H1 (cell line): ENCODE results near the gene UBC. TPM values are rescaled to one million over a fixed set of nuclear protein-coding genes. Genes with fewer than 3 reads are reported as not detected.
"Not testable (repeated sequence)": the region's sequence is repeated elsewhere in the genome, so short reads cannot be mapped to it uniquely, and the experiment has no call there.

Experiments used
- CTCF ChIA-PET: fragments of 300-600 bp; sonication (Branson Sonifier 250); formaldehyde crosslinking; loops from one replicate; lab custom pipeline; 2021; ENCODE audit not compliant: partially characterized antibody; lab: Charles Lee
- POLR2A ChIA-PET: fragments of 300-600 bp; sonication (Branson Sonifier 250); formaldehyde crosslinking; loops from one replicate; lab custom pipeline; 2021; ENCODE audit warnings: inconsistent platforms; ENCODE audit not compliant: partially characterized antibody; lab: Charles Lee
- DNase-seq, 2 experiments: peaks; one replicate each; pipeline versions ENCODE4 v3.0.0 to v3.0.0-alpha.2; 2010 to 2022; ENCODE audit warnings: low spot score in 2 of 2, low read depth in 1 of 2, mixed read lengths in 1 of 2
- FAIRE-seq: peaks from 2 replicates; lab custom pipeline; 2011; peaks lifted over from hg19 to GRCh38; lab: Jason Lieb, UNC
- H2AFZ ChIP-seq: 2 replicates; pipeline ENCODE4 v1.8.1; 2012; ENCODE audit warnings: low read length, inconsistent platforms
- H2AK5ac ChIP-seq: 2 replicates; pipeline ENCODE4 v1.6.1; 2013; ENCODE audit warnings: low read depth, low read length
- H2BK120ac ChIP-seq: replicated peaks from 2 replicates; pipeline ENCODE3; 2013; ENCODE audit warnings: low read depth, low read length, inconsistent platforms
- H2BK12ac ChIP-seq: 2 replicates; pipeline ENCODE4 v1.6.1; 2013; ENCODE audit warnings: low read depth, low read length
- H2BK15ac ChIP-seq: 2 replicates; pipeline ENCODE4 v1.6.1; 2013; ENCODE audit warnings: low read length
- H2BK20ac ChIP-seq: 2 replicates; pipeline ENCODE4 v1.6.1; 2013; ENCODE audit warnings: low read length
- H2BK5ac ChIP-seq: 2 replicates; pipeline ENCODE4 v1.6.1; 2013; ENCODE audit warnings: low read depth, low read length
- H3K14ac ChIP-seq: 2 replicates; pipeline ENCODE4 v1.6.1; 2013; ENCODE audit warnings: inconsistent platforms; ENCODE audit not compliant: insufficient read length
- H3K18ac ChIP-seq: 2 replicates; pipeline ENCODE4 v1.6.1; 2013; ENCODE audit warnings: low read length; ENCODE audit errors: extremely low read depth
- H3K23ac ChIP-seq: 2 replicates; pipeline ENCODE4 v1.6.1; 2013; ENCODE audit warnings: inconsistent platforms; ENCODE audit not compliant: insufficient read length
- H3K23me2 ChIP-seq: 2 replicates; pipeline ENCODE4 v1.6.1; 2013; ENCODE audit warnings: low read depth, low read length
- H3K27ac ChIP-seq: 2 replicates; pipeline ENCODE4 v1.6.1; 2011; ENCODE audit warnings: low read depth, low read length, inconsistent platforms
- H3K27me3 ChIP-seq, 4 experiments: replicated peaks in 1 of 4; 1 replicate in 1 of 4; 2 replicates in 3 of 4; pipeline versions ENCODE4 v1.6.1 to v1.8.1; 2011 to 2013; ENCODE audit warnings: low read length in 3 of 4, mild to moderate bottlenecking in 3 of 4, inconsistent platforms in 2 of 4, mixed read lengths in 2 of 4, moderate library complexity in 1 of 4; ENCODE audit not compliant: control insufficient read depth in 3 of 4, insufficient read depth in 3 of 4; ENCODE audit errors: extremely low read depth in 1 of 4
- H3K36me3 ChIP-seq, 4 experiments: 2 replicates each; pipeline versions ENCODE4 v1.6.1 to v1.8.1; 2011 to 2013; ENCODE audit warnings: mild to moderate bottlenecking in 4 of 4, low read length in 3 of 4, moderate library complexity in 2 of 4, control low read depth in 1 of 4, inconsistent platforms in 1 of 4; ENCODE audit not compliant: insufficient read depth in 4 of 4, control insufficient read depth in 2 of 4
- H3K4ac ChIP-seq: replicated peaks from 2 replicates; pipeline ENCODE3; 2013; ENCODE audit warnings: low read length, low read depth, mixed read lengths, inconsistent platforms; ENCODE audit not compliant: insufficient read length
- H3K4me1 ChIP-seq, 4 experiments: replicated peaks in 1 of 4; 1 replicate in 1 of 4; 2 replicates in 3 of 4; pipeline versions ENCODE4 v1.6.1 to v1.8.1; 2011 to 2013; ENCODE audit warnings: low read length in 3 of 4, inconsistent platforms in 2 of 4, mixed read lengths in 1 of 4; ENCODE audit not compliant: insufficient read depth in 4 of 4, control insufficient read depth in 3 of 4
- H3K4me2 ChIP-seq, 2 experiments: 2 replicates each; pipeline versions ENCODE4 v1.6.1 to v1.8.1; 2011 to 2013; ENCODE audit warnings: low read depth in 2 of 2, low read length in 2 of 2, control low read depth in 1 of 2, inconsistent platforms in 1 of 2, mild to moderate bottlenecking in 1 of 2; ENCODE audit not compliant: insufficient read depth in 1 of 2
- H3K4me3 ChIP-seq, 4 experiments: fragments of 200-600, 300-600 bp in 1 of 4; sonication (generic), shearing (Covaris generic), sonication (Bioruptor Twin) in 1 of 4; 2 replicates each; pipeline versions ENCODE4 v1.5.1 to v1.8.1; 2011 to 2016; ENCODE audit warnings: low read length in 4 of 4, low read depth in 3 of 4, control low read depth in 2 of 4, inconsistent platforms in 2 of 4, mild to moderate bottlenecking in 2 of 4, mixed read lengths in 1 of 4, moderate library complexity in 1 of 4; ENCODE audit not compliant: insufficient read depth in 2 of 4; ENCODE audit errors: extremely low read depth in 1 of 4
- H3K56ac ChIP-seq: replicated peaks from 2 replicates; pipeline ENCODE3; 2013; ENCODE audit warnings: low read depth, mild to moderate bottlenecking, mixed read lengths, low read length, inconsistent platforms; ENCODE audit not compliant: insufficient read length
- H3K79me1 ChIP-seq: 2 replicates; pipeline ENCODE4 v1.6.1; 2013; ENCODE audit warnings: low read depth, low read length, control low read depth
- H3K79me2 ChIP-seq, 2 experiments: 2 replicates each; pipeline versions ENCODE4 v1.6.1 to v1.8.1; 2012 to 2013; ENCODE audit warnings: low read length in 2 of 2, mild to moderate bottlenecking in 2 of 2, inconsistent platforms in 1 of 2; ENCODE audit not compliant: insufficient read depth in 2 of 2, control insufficient read depth in 1 of 2
- H3K9ac ChIP-seq, 4 experiments: replicated peaks in 1 of 4; 1 replicate in 1 of 4; 2 replicates in 3 of 4; pipeline versions ENCODE4 v1.6.1 to v1.8.1; 2011 to 2013; ENCODE audit warnings: low read depth in 3 of 4, low read length in 3 of 4, control low read depth in 2 of 4, mild to moderate bottlenecking in 2 of 4, moderate library complexity in 2 of 4, inconsistent platforms in 1 of 4; ENCODE audit errors: extremely low read depth in 1 of 4
- H3K9me3 ChIP-seq, 2 experiments: 2 replicates each; pipeline versions ENCODE4 v1.6.1 to v1.8.1; 2012 to 2013; ENCODE audit warnings: mild to moderate bottlenecking in 2 of 2, moderate library complexity in 2 of 2, control low read depth in 1 of 2, inconsistent platforms in 1 of 2, low read depth in 1 of 2, low read length in 1 of 2, mixed read lengths in 1 of 2; ENCODE audit not compliant: insufficient read depth in 2 of 2
- H4K20me1 ChIP-seq, 2 experiments: replicated peaks in 1 of 2; 2 replicates each; pipeline versions ENCODE3 to v1.8.1; 2011 to 2013; ENCODE audit warnings: inconsistent platforms in 2 of 2, low read length in 2 of 2, mild to moderate bottlenecking in 1 of 2; ENCODE audit not compliant: insufficient read depth in 2 of 2, control insufficient read depth in 1 of 2
- H4K5ac ChIP-seq: 2 replicates; pipeline ENCODE4 v1.6.1; 2013; ENCODE audit warnings: low read length, low read depth, mixed read lengths, inconsistent platforms; ENCODE audit not compliant: insufficient read length
- H4K8ac ChIP-seq: 2 replicates; pipeline ENCODE4 v1.8.0; 2013; ENCODE audit warnings: mild to moderate bottlenecking, moderate library complexity, low read length, inconsistent platforms; ENCODE audit not compliant: insufficient read depth; ENCODE audit errors: extremely low read depth
- H4K91ac ChIP-seq: replicated peaks from 2 replicates; pipeline ENCODE3; 2013; ENCODE audit warnings: low read length, mixed read lengths, inconsistent platforms; ENCODE audit not compliant: insufficient read length
- WGBS, 2 experiments: shearing (Covaris generic) in 1 of 2; methylation state at CpG; one replicate each; pipeline versions ENCODE4 v1.1.6 to v1.1.7; 2013 to 2015; ENCODE audit warnings: low lambda C conversion rate in 2 of 2, mixed read lengths in 2 of 2, inconsistent platforms in 1 of 2, low coverage in 1 of 2, missing lambda C conversion rate in 1 of 2; ENCODE audit not compliant: insufficient replicate concordance in 2 of 2, insufficient coverage in 1 of 2, insufficient read length in 1 of 2; ENCODE audit errors: extremely low coverage in 1 of 2, missing lambda C conversion rate in 1 of 2; 5-methylcytosine and 5-hydroxymethylcytosine counted together
- polyA plus RNA-seq, 7 experiments: library from polyadenylated mRNA; depleted of rRNA in 3 of 7; stranded (reverse) in 5 of 7; unstranded in 2 of 7; fragments of >200 nt in 5 of 7; fragments of 200-250 nt in 2 of 7; gene quantifications; 1 replicate in 5 of 7; 2 replicates in 1 of 7; 4 replicates in 1 of 7; pipeline versions ENCODE4 v1.2.1 to v1.2.3, GENCODE V29; 2011 to 2013; ENCODE audit warnings: missing spikeins in 2 of 7, mixed read lengths in 2 of 7
- total RNA-seq: library from RNA; stranded (reverse); fragmentation: NEBNext Ultra II Directional; extraction: Animal tissue kit (Norgen Biotek cat#: 25700); gene quantifications from 2 replicates; pipeline ENCODE4 v1.2.1, GENCODE V29; 2021

The UBC gene
- total and polyA plus RNA-seq, 2 of the 8 experiments (the other 6 are each of a cell fraction or from before 2014, with no cell fraction given) = 559 to 749 TPM

- H3K4me3 ChIP-seq = not testable (repeated sequence)
Observed at GRCh38 chr12:124880335-124880734, 34.1 kb downstream of the UBC start.

More at GRCh38 chr12:124880335-124880734, 34.1 kb downstream of the UBC start:
- CTCF ChIA-PET = interaction anchor here (0.8 to 1.6 kb wide), 6 partner anchors 8 to 42 kb away, joined by 3 to 6 read pairs (median 3); no protein-coding TSS in a partner anchor
- H3K18ac ChIP-seq, H3K23me2 ChIP-seq, H3K9ac ChIP-seq, H3K9me3 ChIP-seq, H2BK15ac ChIP-seq, H3K23ac ChIP-seq, H3K36me3 ChIP-seq, H4K91ac ChIP-seq, H2AFZ ChIP-seq, H3K79me1 ChIP-seq, H2BK5ac ChIP-seq, H3K56ac ChIP-seq, H2AK5ac ChIP-seq, H3K4me2 ChIP-seq, POLR2A ChIA-PET, H3K27ac ChIP-seq, H2BK20ac ChIP-seq, H3K4ac ChIP-seq, FAIRE-seq, DNase-seq, H3K14ac ChIP-seq, H4K5ac ChIP-seq, H3K27me3 ChIP-seq, H4K8ac ChIP-seq, H2BK120ac ChIP-seq, H2BK12ac ChIP-seq, H3K79me2 ChIP-seq, H4K20me1 ChIP-seq: not testable (repeated sequence)
- H3K4me1 ChIP-seq = peaks cover 0 to 14% (median 7%) of the 10 kb centered on the region in 4 experiments; a peak in 6 of 7 replicates
- WGBS, 2 experiments = 91% methylated on average over 11 of the region's 11 CpGs; no CpG with 5 or more reads in 1 of the 2 experiments
